ENCODE results near the gene KATNIP. TPM values are rescaled to one million over a fixed set of nuclear protein-coding genes. Genes with fewer than 3 reads are reported as not detected.

Gene KATNIP
- total RNA-seq, 1 experiment from 2014 or later = 23.0 TPM

- H3K9me3 Mint-ChIP-seq = no peaks in the 10 kb centered on the region
- H3K27me3 Mint-ChIP-seq (ENCODE audit: low read depth) = no peaks in the 10 kb centered on the region
- DNase-seq (ENCODE audit: low spot score) (no peak), ATAC-seq (no peak)
- H3K4me3 Mint-ChIP-seq = no peak overlapping the region
- ChIA-PET POLR2A (no interaction called here), CTCF (interaction anchor here (1.3 kb wide), 1 partner anchor 184 kb away, joined by 6 read pairs; no protein-coding TSS in a partner anchor)
- H3K4me1 Mint-ChIP-seq = peaks cover 26% of the 10 kb centered on the region
- TF ChIP-seq SP1 (CRISPR knock-in tag; conservative IDR thresholded peaks at IDR 0.05) = no peak
- no peak for TF ChIP-seq NFE2L1 (CRISPR knock-in tag; IDR thresholded peaks at IDR 0.05)
- no peak for TF ChIP-seq MXD4 (CRISPR knock-in tag; IDR thresholded peaks at IDR 0.05; ENCODE audit: borderline replicate concordance)
- TF ChIP-seq, protein P1, sequence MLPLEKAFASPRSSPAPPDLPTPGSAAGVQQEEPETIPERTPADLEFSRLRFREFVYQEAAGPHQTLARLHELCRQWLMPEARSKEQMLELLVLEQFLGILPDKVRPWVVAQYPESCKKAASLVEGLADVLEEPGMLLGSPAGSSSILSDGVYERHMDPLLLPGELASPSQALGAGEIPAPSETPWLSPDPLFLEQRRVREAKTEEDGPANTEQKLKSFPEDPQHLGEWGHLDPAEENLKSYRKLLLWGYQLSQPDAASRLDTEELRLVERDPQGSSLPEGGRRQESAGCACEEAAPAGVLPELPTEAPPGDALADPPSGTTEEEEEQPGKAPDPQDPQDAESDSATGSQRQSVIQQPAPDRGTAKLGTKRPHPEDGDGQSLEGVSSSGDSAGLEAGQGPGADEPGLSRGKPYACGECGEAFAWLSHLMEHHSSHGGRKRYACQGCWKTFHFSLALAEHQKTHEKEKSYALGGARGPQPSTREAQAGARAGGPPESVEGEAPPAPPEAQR (CRISPR knock-in tag; IDR thresholded peaks at IDR 0.05) = no peak
- TF ChIP-seq IRF2 (CRISPR knock-in tag; IDR thresholded peaks at IDR 0.05; ENCODE audit: borderline replicate concordance, low read depth) = no peak
- TF ChIP-seq, protein P2, sequence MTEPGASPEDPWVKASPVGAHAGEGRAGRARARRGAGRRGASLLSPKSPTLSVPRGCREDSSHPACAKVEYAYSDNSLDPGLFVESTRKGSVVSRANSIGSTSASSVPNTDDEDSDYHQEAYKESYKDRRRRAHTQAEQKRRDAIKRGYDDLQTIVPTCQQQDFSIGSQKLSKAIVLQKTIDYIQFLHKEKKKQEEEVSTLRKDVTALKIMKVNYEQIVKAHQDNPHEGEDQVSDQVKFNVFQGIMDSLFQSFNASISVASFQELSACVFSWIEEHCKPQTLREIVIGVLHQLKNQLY (CRISPR knock-in tag; IDR thresholded peaks at IDR 0.05) = no peak
- TF ChIP-seq, protein P3, sequence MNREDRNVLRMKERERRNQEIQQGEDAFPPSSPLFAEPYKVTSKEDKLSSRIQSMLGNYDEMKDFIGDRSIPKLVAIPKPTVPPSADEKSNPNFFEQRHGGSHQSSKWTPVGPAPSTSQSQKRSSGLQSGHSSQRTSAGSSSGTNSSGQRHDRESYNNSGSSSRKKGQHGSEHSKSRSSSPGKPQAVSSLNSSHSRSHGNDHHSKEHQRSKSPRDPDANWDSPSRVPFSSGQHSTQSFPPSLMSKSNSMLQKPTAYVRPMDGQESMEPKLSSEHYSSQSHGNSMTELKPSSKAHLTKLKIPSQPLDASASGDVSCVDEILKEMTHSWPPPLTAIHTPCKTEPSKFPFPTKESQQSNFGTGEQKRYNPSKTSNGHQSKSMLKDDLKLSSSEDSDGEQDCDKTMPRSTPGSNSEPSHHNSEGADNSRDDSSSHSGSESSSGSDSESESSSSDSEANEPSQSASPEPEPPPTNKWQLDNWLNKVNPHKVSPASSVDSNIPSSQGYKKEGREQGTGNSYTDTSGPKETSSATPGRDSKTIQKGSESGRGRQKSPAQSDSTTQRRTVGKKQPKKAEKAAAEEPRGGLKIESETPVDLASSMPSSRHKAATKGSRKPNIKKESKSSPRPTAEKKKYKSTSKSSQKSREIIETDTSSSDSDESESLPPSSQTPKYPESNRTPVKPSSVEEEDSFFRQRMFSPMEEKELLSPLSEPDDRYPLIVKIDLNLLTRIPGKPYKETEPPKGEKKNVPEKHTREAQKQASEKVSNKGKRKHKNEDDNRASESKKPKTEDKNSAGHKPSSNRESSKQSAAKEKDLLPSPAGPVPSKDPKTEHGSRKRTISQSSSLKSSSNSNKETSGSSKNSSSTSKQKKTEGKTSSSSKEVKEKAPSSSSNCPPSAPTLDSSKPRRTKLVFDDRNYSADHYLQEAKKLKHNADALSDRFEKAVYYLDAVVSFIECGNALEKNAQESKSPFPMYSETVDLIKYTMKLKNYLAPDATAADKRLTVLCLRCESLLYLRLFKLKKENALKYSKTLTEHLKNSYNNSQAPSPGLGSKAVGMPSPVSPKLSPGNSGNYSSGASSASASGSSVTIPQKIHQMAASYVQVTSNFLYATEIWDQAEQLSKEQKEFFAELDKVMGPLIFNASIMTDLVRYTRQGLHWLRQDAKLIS (CRISPR knock-in tag; IDR thresholded peaks at IDR 0.05; ENCODE audit: borderline replicate concordance) = no peak
- no peak for TF ChIP-seq TP53 (CRISPR knock-in tag; IDR thresholded peaks at IDR 0.05)
- TF ChIP-seq ARID4B (CRISPR knock-in tag; IDR thresholded peaks at IDR 0.05; ENCODE audit: borderline replicate concordance) = no peak
- TF ChIP-seq GABPB1 (CRISPR knock-in tag; IDR thresholded peaks at IDR 0.05) = no peak
- no peak for TF ChIP-seq FOXP1 (CRISPR knock-in tag; IDR thresholded peaks at IDR 0.05; ENCODE audit: borderline replicate concordance)
- no peak for TF ChIP-seq ATF2 (CRISPR knock-in tag; IDR thresholded peaks at IDR 0.05; ENCODE audit: borderline replicate concordance, low read depth)
- TF ChIP-seq, protein P4, sequence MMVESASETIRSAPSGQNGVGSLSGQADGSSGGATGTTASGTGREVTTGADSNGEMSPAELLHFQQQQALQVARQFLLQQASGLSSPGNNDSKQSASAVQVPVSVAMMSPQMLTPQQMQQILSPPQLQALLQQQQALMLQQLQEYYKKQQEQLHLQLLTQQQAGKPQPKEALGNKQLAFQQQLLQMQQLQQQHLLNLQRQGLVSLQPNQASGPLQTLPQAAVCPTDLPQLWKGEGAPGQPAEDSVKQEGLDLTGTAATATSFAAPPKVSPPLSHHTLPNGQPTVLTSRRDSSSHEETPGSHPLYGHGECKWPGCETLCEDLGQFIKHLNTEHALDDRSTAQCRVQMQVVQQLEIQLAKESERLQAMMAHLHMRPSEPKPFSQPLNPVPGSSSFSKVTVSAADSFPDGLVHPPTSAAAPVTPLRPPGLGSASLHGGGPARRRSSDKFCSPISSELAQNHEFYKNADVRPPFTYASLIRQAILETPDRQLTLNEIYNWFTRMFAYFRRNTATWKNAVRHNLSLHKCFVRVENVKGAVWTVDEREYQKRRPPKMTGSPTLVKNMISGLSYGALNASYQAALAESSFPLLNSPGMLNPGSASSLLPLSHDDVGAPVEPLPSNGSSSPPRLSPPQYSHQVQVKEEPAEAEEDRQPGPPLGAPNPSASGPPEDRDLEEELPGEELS (CRISPR knock-in tag; IDR thresholded peaks at IDR 0.05) = no peak
- no peak for TF ChIP-seq ZNF219 (CRISPR knock-in tag; IDR thresholded peaks at IDR 0.05; ENCODE audit: borderline replicate concordance)
- no peak for TF ChIP-seq ATF1 (CRISPR knock-in tag; IDR thresholded peaks at IDR 0.05)
- TF ChIP-seq ERG (CRISPR knock-in tag; IDR thresholded peaks at IDR 0.05) = no peak
- no peaks in the 10 kb centered on the region for H3K36me3 Mint-ChIP-seq
- H3K27ac Mint-ChIP-seq = no peak overlapping the region
Measured at GRCh38 chr16:27595993-27596392, 46.0 kb downstream of the KATNIP start.
